Measurements from ENCODE around the gene CNTN6.

DNA sequence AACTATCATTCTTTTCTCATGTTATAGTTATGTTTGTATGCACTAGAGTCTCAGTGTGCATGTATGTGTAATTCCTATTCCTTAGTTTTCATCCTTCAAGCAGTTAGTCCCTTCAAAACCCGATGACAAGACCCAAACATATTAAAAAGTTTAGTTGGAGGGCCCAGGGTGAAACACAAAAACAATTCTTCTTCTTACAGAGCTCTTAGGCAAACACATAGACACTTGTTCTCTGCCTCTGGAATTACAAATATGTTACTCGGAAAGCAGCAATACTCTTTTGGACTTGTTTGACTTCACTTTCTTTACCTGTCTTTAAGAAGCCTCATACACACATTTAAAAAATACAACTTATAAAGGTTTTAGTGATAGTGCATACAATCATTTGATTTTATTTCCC, 763 bp upstream of the CNTN6 start:
- no peak for TF ChIP-seq CTCF (IDR thresholded peaks at IDR 0.05)
- TF ChIP-seq POLR2A (IDR thresholded peaks at IDR 0.05) = no peak
- no peak for TF ChIP-seq POLR2AphosphoS5 (IDR thresholded peaks at IDR 0.05)
- TF ChIP-seq EP300 (IDR thresholded peaks at IDR 0.05) = no peak
